Vagina (tissue), 2 donors: Measurements from ENCODE around the gene NINL. TPM values are rescaled to one million over a fixed set of nuclear protein-coding genes. Genes with fewer than 3 reads are reported as not detected.
"Not testable (repeated sequence)": the region's sequence is repeated elsewhere in the genome, so short reads cannot be mapped to it uniquely, and the experiment has no call there.

Experiments used
- DNase-seq, 2 donors: peaks; one replicate each; pipeline ENCODE4 v3.0.0-alpha.2; 2017; ENCODE audit errors: extremely low spot score in 2 of 2
- H3K27ac ChIP-seq: fragments of 200-600 bp; sonication (generic); one replicate; pipeline ENCODE4 v1.5.1; 2019
- H3K27me3 ChIP-seq: fragments of 200-600 bp; sonication (generic); one replicate; pipeline ENCODE4 v1.5.1; 2019
- H3K36me3 ChIP-seq, 2 donors: fragments of 200-600 bp; sonication (generic); one replicate each; pipeline ENCODE4 v1.5.1; 2017 to 2019
- H3K4me1 ChIP-seq: fragments of 200-600 bp; sonication (generic); one replicate; pipeline ENCODE4 v1.5.1; 2019
- H3K4me3 ChIP-seq, 2 donors: fragments of 200-600 bp; sonication (generic); 1 replicate in 1 of 2; 2 replicates in 1 of 2; pipeline ENCODE4 v1.5.1; 2016 to 2019
- H3K9me3 ChIP-seq: fragments of 200-600 bp; sonication (generic); one replicate; pipeline ENCODE4 v1.5.1; 2019
- POLR2A ChIP-seq, 2 donors: fragments of 450-650 bp; IDR thresholded peaks; one replicate each; pipeline ENCODE4 v1.6.1; 2017; ENCODE audit warnings: antibody characterized with exemption in 2 of 2, mild to moderate bottlenecking in 2 of 2, moderate library complexity in 2 of 2
- POLR2AphosphoS5 ChIP-seq, 2 donors: sonication (generic); formaldehyde crosslinking; IDR thresholded peaks; one replicate each; pipeline ENCODE4 v1.9.0; 2017; ENCODE audit warnings: antibody characterized with exemption in 2 of 2, mild to moderate bottlenecking in 2 of 2, low read depth in 1 of 2; ENCODE audit not compliant: insufficient read depth in 1 of 2
- intact Hi-C: fragments of 100-400 bp; cut with DNase I; formaldehyde crosslinking; loops from one replicate; pipeline ENCODE4 v1.15.1; 2023
- total RNA-seq: library from RNA; depleted of rRNA; stranded (reverse); fragments of >200 nt; gene quantifications from one replicate; pipeline ENCODE4 v1.2.3, GENCODE V29; 2016
- TF ChIP-seq, protein P1 (sequence below), 3 experiments: fragments of 450-650 bp in 2 of 3; fragments of 200-600 bp in 1 of 3; sonication (generic) in 1 of 3; IDR thresholded peaks; one replicate each; pipeline ENCODE4 v1.5.1; 2017 to 2019; ENCODE audit warnings: antibody characterized with exemption in 3 of 3, mild to moderate bottlenecking in 2 of 3, moderate library complexity in 2 of 3

NINL gene
- total RNA-seq, 1 donor from 2014 or later: 11.5 TPM

DNA sequence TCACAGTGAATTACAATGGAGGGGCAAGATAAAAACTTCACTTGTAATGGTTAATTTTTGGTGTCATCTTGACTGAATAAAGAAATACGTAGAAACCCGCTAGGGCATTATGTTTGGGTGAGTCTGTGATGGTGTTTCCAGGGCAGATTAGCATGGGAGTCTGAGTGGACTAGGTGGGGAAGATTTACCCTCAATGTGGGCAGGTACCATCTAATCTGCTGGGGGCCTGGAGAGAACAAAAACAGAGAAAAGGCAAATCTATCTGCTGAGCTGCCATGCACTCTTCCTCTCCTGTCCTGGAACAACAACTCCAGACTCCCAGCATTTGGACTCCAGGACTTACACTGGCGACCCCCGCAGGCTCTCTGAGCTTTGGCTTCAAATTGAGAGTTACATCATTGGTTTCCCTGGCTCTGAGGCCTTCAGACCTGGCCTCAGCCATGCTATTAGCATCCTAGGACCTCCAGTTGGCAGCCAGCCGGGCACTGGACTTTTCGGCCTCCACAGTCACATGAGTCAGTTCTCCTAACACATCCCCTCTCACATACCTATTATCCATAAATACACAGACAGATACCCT, 19.7 kb downstream of the NINL start:
- TF ChIP-seq POLR2A (IDR thresholded peaks at IDR 0.05) (no peak), POLR2AphosphoS5 (IDR thresholded peaks at IDR 0.05; ENCODE audit: insufficient read depth in 1 of 2, low read depth in 1 of 2) (no peak)
- TF ChIP-seq, protein P1, sequence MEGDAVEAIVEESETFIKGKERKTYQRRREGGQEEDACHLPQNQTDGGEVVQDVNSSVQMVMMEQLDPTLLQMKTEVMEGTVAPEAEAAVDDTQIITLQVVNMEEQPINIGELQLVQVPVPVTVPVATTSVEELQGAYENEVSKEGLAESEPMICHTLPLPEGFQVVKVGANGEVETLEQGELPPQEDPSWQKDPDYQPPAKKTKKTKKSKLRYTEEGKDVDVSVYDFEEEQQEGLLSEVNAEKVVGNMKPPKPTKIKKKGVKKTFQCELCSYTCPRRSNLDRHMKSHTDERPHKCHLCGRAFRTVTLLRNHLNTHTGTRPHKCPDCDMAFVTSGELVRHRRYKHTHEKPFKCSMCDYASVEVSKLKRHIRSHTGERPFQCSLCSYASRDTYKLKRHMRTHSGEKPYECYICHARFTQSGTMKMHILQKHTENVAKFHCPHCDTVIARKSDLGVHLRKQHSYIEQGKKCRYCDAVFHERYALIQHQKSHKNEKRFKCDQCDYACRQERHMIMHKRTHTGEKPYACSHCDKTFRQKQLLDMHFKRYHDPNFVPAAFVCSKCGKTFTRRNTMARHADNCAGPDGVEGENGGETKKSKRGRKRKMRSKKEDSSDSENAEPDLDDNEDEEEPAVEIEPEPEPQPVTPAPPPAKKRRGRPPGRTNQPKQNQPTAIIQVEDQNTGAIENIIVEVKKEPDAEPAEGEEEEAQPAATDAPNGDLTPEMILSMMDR (IDR thresholded peaks at IDR 0.05): no peak
- Histone ChIP-seq H3K9me3 (no peaks in the 10 kb centered on the region), H3K27me3 (no peaks in the 10 kb centered on the region), H3K4me1 (peaks cover 9% of the 10 kb centered on the region), H3K36me3 (no peaks in the 10 kb centered on the region), H3K27ac (no peak overlapping the region), H3K4me3 (no peak overlapping the region)
- no peak for DNase-seq
- intact Hi-C loops: no loop called here

DNA sequence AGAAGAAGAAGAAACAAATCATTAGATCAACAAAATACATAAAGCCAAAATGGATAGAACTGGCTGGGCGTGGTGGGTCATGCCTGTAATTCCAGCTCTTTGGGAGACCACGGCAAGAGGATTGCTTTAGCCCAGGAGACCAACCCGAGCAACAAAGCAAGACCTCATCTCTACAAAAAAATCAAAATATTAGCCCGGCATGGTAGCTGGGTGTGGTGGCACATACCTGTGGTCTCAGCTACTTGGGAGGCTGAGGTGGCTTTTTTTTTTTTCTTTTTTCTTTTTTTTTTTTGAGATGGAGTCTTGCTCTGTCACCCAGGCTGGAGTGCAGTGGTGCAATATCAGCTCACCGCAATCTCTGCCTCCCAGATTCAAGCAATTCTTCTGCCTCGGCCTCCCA, 21.5 kb downstream of the NINL start:
- Histone ChIP-seq H3K4me1 (peaks cover 9% of the 10 kb centered on the region), H3K9me3 (no peaks in the 10 kb centered on the region), H3K27ac (no peak overlapping the region), H3K4me3 (no peak overlapping the region), H3K27me3 (no peaks in the 10 kb centered on the region), H3K36me3 (no peaks in the 10 kb centered on the region)
- TF ChIP-seq POLR2AphosphoS5 (IDR thresholded peaks at IDR 0.05; ENCODE audit: insufficient read depth in 1 of 2, low read depth in 1 of 2): no peak
- TF ChIP-seq, protein P1 (IDR thresholded peaks at IDR 0.05): no peak
- TF ChIP-seq POLR2A (IDR thresholded peaks at IDR 0.05): no peak
- DNase-seq: no peak
- intact Hi-C loops: no loop called here

DNA sequence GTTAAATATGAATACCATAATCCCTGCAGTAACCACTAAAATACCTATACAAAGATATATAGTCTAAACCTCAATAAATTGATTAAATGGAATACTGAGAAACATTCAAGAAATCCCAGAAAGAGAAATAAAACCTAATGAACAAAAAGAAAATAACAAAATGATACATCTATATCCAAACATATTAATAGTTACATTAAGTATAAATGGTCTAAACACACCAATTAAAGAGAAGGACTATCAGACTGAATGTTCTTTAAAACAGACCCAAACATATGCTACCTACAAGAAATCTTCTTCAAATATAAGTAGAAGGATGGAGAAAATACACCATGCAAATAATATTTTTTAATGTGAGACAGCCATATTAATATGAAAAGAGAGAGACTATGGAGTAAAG, 22.0 kb downstream of the NINL start:
- Histone ChIP-seq H3K4me3 (no peak overlapping the region), H3K27ac (no peak overlapping the region), H3K9me3 (no peaks in the 10 kb centered on the region), H3K36me3 (no peaks in the 10 kb centered on the region), H3K4me1 (peaks cover 9% of the 10 kb centered on the region), H3K27me3 (no peaks in the 10 kb centered on the region)
- DNase-seq: no peak
- TF ChIP-seq, protein P1 (IDR thresholded peaks at IDR 0.05): no peak
- intact Hi-C loops: no loop called here

DNA sequence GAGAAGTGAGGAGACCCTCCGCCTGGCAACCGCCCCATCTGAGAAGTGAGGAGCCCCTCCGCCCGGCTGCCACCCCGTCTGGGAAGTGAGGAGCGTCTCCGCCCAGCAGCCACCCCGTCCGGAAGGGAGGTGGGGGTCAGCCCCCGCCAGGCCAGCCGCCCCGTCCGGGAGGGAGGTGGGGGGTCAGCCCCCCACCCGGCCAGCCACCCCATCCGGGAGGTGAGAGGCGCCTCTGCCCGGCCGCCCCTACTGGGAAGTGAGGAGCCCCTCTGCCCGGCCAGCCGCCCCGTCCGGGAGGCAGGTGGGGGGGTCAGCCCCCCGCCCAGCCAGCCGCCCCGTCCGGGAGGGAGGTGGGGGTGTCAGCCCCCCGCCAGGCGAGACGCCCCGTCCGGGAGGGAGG, 23.6 kb downstream of the NINL start:
- H3K9me3 ChIP-seq, intact Hi-C loops, H3K36me3 ChIP-seq, H3K27me3 ChIP-seq, H3K27ac ChIP-seq, H3K4me1 ChIP-seq, DNase-seq, H3K4me3 ChIP-seq: not testable (repeated sequence)

DNA sequence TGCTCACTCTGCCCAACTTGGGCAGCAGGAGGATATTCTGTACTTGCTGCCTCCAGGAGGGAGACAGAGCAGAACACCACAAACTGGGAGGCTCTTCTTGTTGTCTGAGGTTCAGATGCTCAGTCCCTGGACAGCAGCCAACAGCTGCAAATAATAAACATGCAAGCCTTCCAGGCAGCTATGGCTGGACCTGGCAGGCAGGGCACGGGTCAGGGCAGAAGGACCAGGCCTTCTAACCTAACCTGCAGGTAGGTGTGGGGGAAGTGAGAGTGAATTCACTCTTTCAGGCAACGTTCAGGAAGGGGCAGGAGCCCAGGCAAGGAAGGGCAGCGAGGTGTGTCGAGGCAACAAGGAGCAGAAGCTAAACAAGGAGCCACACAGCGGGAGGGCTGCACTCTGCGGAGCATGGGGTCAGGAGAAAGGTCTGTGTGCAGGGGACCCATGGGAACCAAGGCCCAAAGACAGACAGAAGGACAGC, 31.5 kb downstream of the NINL start:
- Histone ChIP-seq H3K27me3 (no peaks in the 10 kb centered on the region), H3K4me3 (no peak overlapping the region), H3K36me3 (no peaks in the 10 kb centered on the region), H3K27ac (peak overlapping the region; percentile 7), H3K4me1 (peaks cover 34% of the 10 kb centered on the region), H3K9me3 (no peaks in the 10 kb centered on the region)
- no peak for DNase-seq
- intact Hi-C loops: no loop called here
- TF ChIP-seq POLR2AphosphoS5 (IDR thresholded peaks at IDR 0.05; ENCODE audit: insufficient read depth in 1 of 2, low read depth in 1 of 2) (no peak), POLR2A (IDR thresholded peaks at IDR 0.05) (no peak)
- TF ChIP-seq, protein P1 (IDR thresholded peaks at IDR 0.05): no peak
